GM12878 (cell line): ENCODE measurements around the gene GADL1. TPM values are rescaled to one million over a fixed set of nuclear protein-coding genes. Genes with fewer than 3 reads are reported as not detected.

Experiments
- ATAC-seq: fragments of 200-7000 bp; cut with Tn5 transposase; 3 replicates; pipeline ENCODE4 v1.9.1; 2020; ENCODE audit warnings: mild to moderate bottlenecking, moderate library complexity
- BruUV-seq: library from RNA; stranded (reverse); fragments of 400-500 nt; replicated peaks from 2 replicates; lab custom pipeline; 2021; lab: Mats Ljungman, UMichigan
- CTCF ChIA-PET: fragments of 300-600 bp; sonication (Branson Sonifier 250); formaldehyde crosslinking; extraction: SDS; loops from one replicate; lab custom pipeline; 2021; ENCODE audit warnings: inconsistent platforms; lab: Yijun Ruan, JAX
- POLR2A ChIA-PET: fragments of 350-600 bp; formaldehyde crosslinking; extraction: SDS; loops from one replicate; lab custom pipeline; 2021; ENCODE audit warnings: inconsistent platforms; lab: Charles Lee
- RAD21 ChIA-PET: fragments of 300-600 bp; sonication (Branson Sonifier 250); formaldehyde crosslinking; loops from one replicate; lab custom pipeline; 2023; ENCODE audit warnings: antibody characterized with exemption; ENCODE audit not compliant: unreplicated experiment; lab: Charles Lee
- SMC1A ChIA-PET: fragments of 300-600 bp; sonication (Branson Sonifier 250); formaldehyde crosslinking; loops from one replicate; lab custom pipeline; 2023; ENCODE audit not compliant: unreplicated experiment, uncharacterized antibody; lab: Charles Lee
- DNase-seq: peaks from one replicate; pipeline ENCODE4 v3.0.0-alpha.2; 2011; ENCODE audit warnings: low read depth, low spot score
- FAIRE-seq: peaks from 3 replicates; lab custom pipeline; 2011; peaks lifted over from hg19 to GRCh38; lab: Jason Lieb, UNC
- H2AFZ ChIP-seq: 2 replicates; pipeline ENCODE4 v1.6.0; 2011; ENCODE audit warnings: low read depth, low read length, control low read depth; ENCODE audit not compliant: control insufficient read depth
- H3K27ac ChIP-seq: 2 replicates; pipeline ENCODE4 v1.5.1; 2011; ENCODE audit warnings: control low read depth; ENCODE audit not compliant: control insufficient read depth, insufficient read depth
- H3K27me3 ChIP-seq, 2 experiments: replicated peaks in 1 of 2; 2 replicates each; pipeline versions ENCODE4 v1.6.0 to v1.6.1; 2011; ENCODE audit warnings: low read length in 1 of 2; ENCODE audit not compliant: control insufficient read depth in 2 of 2, insufficient read depth in 2 of 2
- H3K36me3 ChIP-seq, 2 experiments: 2 replicates each; pipeline ENCODE4 v1.5.1; 2011; ENCODE audit warnings: low read length in 1 of 2; ENCODE audit not compliant: control insufficient read depth in 2 of 2, insufficient read depth in 2 of 2
- H3K4me1 ChIP-seq: 2 replicates; pipeline ENCODE4 v1.6.1; 2011; ENCODE audit warnings: mild to moderate bottlenecking, low read length, moderate library complexity, mixed read lengths; ENCODE audit not compliant: control insufficient read depth, insufficient read depth
- H3K4me2 ChIP-seq: 2 replicates; pipeline ENCODE4 v1.6.0; 2011; ENCODE audit warnings: control low read depth; ENCODE audit not compliant: control insufficient read depth, insufficient read depth
- H3K4me3 ChIP-seq: fragments of 200-600 bp; sonication (generic); 2 replicates; pipeline ENCODE4 v1.5.1; 2016
- H3K79me2 ChIP-seq: 2 replicates; pipeline ENCODE4 v1.6.0; 2011; ENCODE audit warnings: low read length; ENCODE audit not compliant: control insufficient read depth, insufficient read depth
- H3K9ac ChIP-seq: 2 replicates; pipeline ENCODE4 v1.8.0; 2011; ENCODE audit warnings: low read length, control low read depth, mixed read lengths; ENCODE audit not compliant: control insufficient read depth, insufficient read depth
- H3K9me3 ChIP-seq: replicated peaks from 3 replicates; pipeline ENCODE4 v1.5.1; 2011; ENCODE audit warnings: mild to moderate bottlenecking, low read length; ENCODE audit not compliant: control insufficient read depth, insufficient read depth
- H4K20me1 ChIP-seq: 2 replicates; pipeline ENCODE4 v1.6.0; 2011; ENCODE audit not compliant: control insufficient read depth, insufficient read depth
- CEBPB ChIP-seq, 2 experiments: fragments of 150-350 bp in 1 of 2; IDR thresholded peaks; 2 replicates each; pipeline ENCODE4 v1.6.1; 2012 to 2014; ENCODE audit warnings: low read depth in 2 of 2, low read length in 2 of 2, borderline replicate concordance in 1 of 2, inconsistent platforms in 1 of 2
- CHD4 ChIP-seq: fragments of 200-600 bp; sonication (generic); IDR thresholded peaks from 2 replicates; pipeline ENCODE4 v1.6.1; 2016; ENCODE audit warnings: mild to moderate bottlenecking
- DPF2 ChIP-seq: fragments of 450-650 bp; IDR thresholded peaks from 2 replicates; pipeline ENCODE4 v1.6.1; 2017; ENCODE audit warnings: mild to moderate bottlenecking
- EZH2 ChIP-seq: IDR thresholded peaks from 2 replicates; pipeline ENCODE4 v1.6.1; 2012; ENCODE audit warnings: low read depth, mild to moderate bottlenecking, control low read depth, inconsistent platforms, low read length, borderline replicate concordance; ENCODE audit not compliant: control insufficient read depth
- FOS ChIP-seq: IDR thresholded peaks from 3 replicates; pipeline ENCODE4 v1.6.1; 2011; ENCODE audit warnings: borderline replicate concordance; ENCODE audit not compliant: insufficient read length; ENCODE audit errors: extremely low read depth
- HCFC1 ChIP-seq: fragments of 150-350 bp; IDR thresholded peaks from 2 replicates; pipeline ENCODE4 v1.6.1; 2014; ENCODE audit warnings: low read length
- HDAC6 ChIP-seq: fragments of 200-600 bp; sonication (generic); IDR thresholded peaks from one replicate; pipeline ENCODE4 v1.8.0; 2017; ENCODE audit warnings: antibody characterized with exemption; ENCODE audit not compliant: unreplicated experiment
- PAX5 ChIP-seq: IDR thresholded peaks from 2 replicates; pipeline ENCODE4 v1.6.1; 2011; ENCODE audit warnings: low read depth, low read length, borderline replicate concordance
- POLR2AphosphoS5 ChIP-seq: IDR thresholded peaks from 2 replicates; pipeline ENCODE4 v1.6.1; 2011; ENCODE audit warnings: mild to moderate bottlenecking, low read length, inconsistent platforms
- SPI1 ChIP-seq: IDR thresholded peaks from 2 replicates; pipeline ENCODE4 v1.6.1; 2011; ENCODE audit warnings: low read depth, mild to moderate bottlenecking, low read length, moderate library complexity, borderline replicate concordance; ENCODE audit not compliant: insufficient read depth
- SREBF1 ChIP-seq: IDR thresholded peaks from 2 replicates; pipeline ENCODE4 v1.6.1; 2012; ENCODE audit warnings: mild to moderate bottlenecking, low read length
- STAT1 ChIP-seq: fragments of 450-650 bp; conservative IDR thresholded peaks from 2 replicates; pipeline ENCODE4 v1.6.1; 2014; ENCODE audit warnings: antibody characterized with exemption, mild to moderate bottlenecking
- YY1 ChIP-seq: IDR thresholded peaks from 2 replicates; pipeline ENCODE4 v1.6.1; 2011; ENCODE audit warnings: low read depth, mild to moderate bottlenecking, low read length
- ZBED1 ChIP-seq: IDR thresholded peaks from 2 replicates; pipeline ENCODE4 v1.6.1; 2016; ENCODE audit warnings: borderline replicate concordance
- ZNF217 ChIP-seq: fragments of 450-650 bp; IDR thresholded peaks from 2 replicates; pipeline ENCODE4 v1.6.1; 2017; ENCODE audit warnings: antibody characterized with exemption, mild to moderate bottlenecking
- ZNF274 ChIP-seq: IDR thresholded peaks from one replicate; pipeline ENCODE4 v1.8.0; 2011; ENCODE audit not compliant: insufficient read length, insufficient read depth
- in situ Hi-C: fragments of 300-500 bp; cut with MboI; formaldehyde crosslinking; loops from 9 replicates; pipeline ENCODE4 v1.14.3; 2018; ENCODE audit warnings: mixed read lengths
- intact Hi-C: fragments of 100-400 bp; cut with micrococcal nuclease; formaldehyde crosslinking; loops from one replicate; pipeline ENCODE4 v1.14.2; 2022; ENCODE audit not compliant: unreplicated experiment
- polyA plus RNA-seq, 11 experiments: library from polyadenylated mRNA; depleted of rRNA in 4 of 11; unstranded in 6 of 11; stranded (reverse) in 5 of 11; fragments of >200 nt; fragmentation: Nextera tagmentation in 4 of 11; fragmentation: Illumina TruSeq in 1 of 11; extraction: Ambion mirVana in 4 of 11; extraction: Trizol in 1 of 11; gene quantifications; 1 replicate in 1 of 11; 2 replicates in 10 of 11; pipeline versions ENCODE4 v1.2.1 to v1.2.3, GENCODE V29; 2011 to 2016; ENCODE audit warnings: inconsistent platforms in 2 of 11, missing spikeins in 2 of 11, low read depth in 1 of 11
- total RNA-seq, 4 experiments: library from RNA; depleted of rRNA in 3 of 4; stranded (reverse); fragments of >200 nt in 3 of 4; fragmentation: Illumina TruSeq in 1 of 4; extraction: Trizol in 1 of 4; gene quantifications; 2 replicates each; pipeline versions ENCODE4 v1.2.1 to v1.2.3, GENCODE V29; 2013 to 2021
- TF ChIP-seq, protein P1 (sequence below): fragments of 450-650 bp; IDR thresholded peaks from 2 replicates; pipeline ENCODE4 v1.6.1; 2016; ENCODE audit warnings: mild to moderate bottlenecking

GADL1 gene
- total and polyA plus RNA-seq, 10 of the 15 experiments (the other 5 are each of a cell fraction or from before 2014, with no cell fraction given) = 0.04 TPM; not detected in 9

- in situ Hi-C loops = no loop called here
- POLR2A ChIA-PET = interaction anchor here (0.6 to 0.7 kb wide), 3 partner anchors 18 to 1444 kb away, joined by 3 to 5 read pairs (median 3); no protein-coding TSS in a partner anchor
- H3K36me3 ChIP-seq = no peaks in the 10 kb centered on the region
- RAD21 ChIA-PET = no interaction called here
- CTCF ChIA-PET = interaction anchor here (0.9 to 2.3 kb wide), 2 partner anchors 14 to 20 kb away, joined by 5 to 14 read pairs; no protein-coding TSS in a partner anchor
- no peaks in the 10 kb centered on the region; the same call in 1 of the 2 replicates for H3K4me1 ChIP-seq
- H3K4me2 ChIP-seq = no peak overlapping the region
- SMC1A ChIA-PET = interaction anchor here (1.2 kb wide), 1 partner anchor 18 kb away, joined by 3 read pairs; no protein-coding TSS in a partner anchor
- intact Hi-C loops = no loop called here
- no TSS peak for BruUV-seq
- H3K27ac ChIP-seq = no peak overlapping the region
- no peak overlapping the region for H2AFZ ChIP-seq
- H3K27me3 ChIP-seq = no peaks in the 10 kb centered on the region; a peak in 1 of 4 replicates
- no peak overlapping the region for H3K4me3 ChIP-seq
- FAIRE-seq (no peak), ATAC-seq (no peak), DNase-seq (no peak)
- no peaks in the 10 kb centered on the region for H3K79me2 ChIP-seq
- H3K9ac ChIP-seq = no peak overlapping the region
- TF ChIP-seq DPF2 (no peak), STAT1 (no peak), CEBPB (IDR thresholded peaks at IDR 0.05; ENCODE audit: borderline replicate concordance in 1 of 2, low read depth in 2 of 2, low read length in 2 of 2) (no peak), HCFC1 (no peak), ZNF217 (no peak), SREBF1 (no peak), PAX5 (no peak), ZNF274 (no peak), ZBED1 (no peak), EZH2 (no peak), POLR2AphosphoS5 (no peak), YY1 (no peak), SPI1 (no peak), FOS (no peak), CHD4 (no peak), HDAC6 (no peak)
- TF ChIP-seq, protein P1, sequence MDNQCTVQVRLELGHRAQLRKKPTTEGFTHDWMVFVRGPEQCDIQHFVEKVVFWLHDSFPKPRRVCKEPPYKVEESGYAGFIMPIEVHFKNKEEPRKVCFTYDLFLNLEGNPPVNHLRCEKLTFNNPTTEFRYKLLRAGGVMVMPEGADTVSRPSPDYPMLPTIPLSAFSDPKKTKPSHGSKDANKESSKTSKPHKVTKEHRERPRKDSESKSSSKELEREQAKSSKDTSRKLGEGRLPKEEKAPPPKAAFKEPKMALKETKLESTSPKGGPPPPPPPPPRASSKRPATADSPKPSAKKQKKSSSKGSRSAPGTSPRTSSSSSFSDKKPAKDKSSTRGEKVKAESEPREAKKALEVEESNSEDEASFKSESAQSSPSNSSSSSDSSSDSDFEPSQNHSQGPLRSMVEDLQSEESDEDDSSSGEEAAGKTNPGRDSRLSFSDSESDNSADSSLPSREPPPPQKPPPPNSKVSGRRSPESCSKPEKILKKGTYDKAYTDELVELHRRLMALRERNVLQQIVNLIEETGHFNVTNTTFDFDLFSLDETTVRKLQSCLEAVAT = no peak
- no peaks in the 10 kb centered on the region; the same call in 2 of the 3 replicates for H3K9me3 ChIP-seq
- no peaks in the 10 kb centered on the region for H4K20me1 ChIP-seq
Observed at GRCh38 chr3:30679045-30679444, 215.4 kb downstream of the GADL1 start.
